Frontal cortex (tissue), 4 donors: ENCODE data around the gene NDUFS7. TPM values are rescaled to one million over a fixed set of nuclear protein-coding genes. Genes with fewer than 3 reads are reported as not detected.

Experiments
- DNase-seq, 2 donors: peaks; one replicate each; pipeline ENCODE4 v3.0.0; 2012; ENCODE audit warnings: low spot score in 2 of 2
- FAIRE-seq: peaks from 2 replicates; lab custom pipeline; 2012; peaks lifted over from hg19 to GRCh38; lab: Jason Lieb, UNC
- total RNA-seq: library from RNA; depleted of rRNA; stranded (reverse); fragments of >200 nt; gene quantifications from one replicate; pipeline ENCODE4 v1.2.3, GENCODE V29; 2014
- donor health status: control.
- donor health status: control.
- donor health status: control.

The NDUFS7 gene
- total RNA-seq, 1 donor from 2014 or later, result 27.7 TPM

DNA sequence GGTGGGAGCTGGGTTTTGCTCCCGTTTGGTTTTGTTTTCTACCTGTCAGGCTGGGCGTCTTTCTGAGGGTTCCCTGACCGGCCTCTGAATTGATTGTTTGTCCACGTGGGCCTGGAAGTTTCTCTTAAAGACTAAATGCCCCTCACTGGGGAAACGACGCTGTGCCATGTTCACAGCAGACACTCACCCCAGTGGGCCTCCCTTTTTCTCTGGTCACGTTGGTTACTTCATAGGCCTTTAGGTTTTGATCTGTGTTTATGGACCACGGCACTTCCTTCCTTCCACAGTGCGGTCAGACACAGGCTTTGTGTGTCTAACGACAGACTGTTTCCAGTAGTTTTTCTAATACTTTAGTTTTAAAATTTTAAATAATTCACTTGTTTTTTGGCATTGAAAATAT is 20.1 kb upstream of the NDUFS7 start:
- DNase-seq, result no peak
- no peak for FAIRE-seq

DNA sequence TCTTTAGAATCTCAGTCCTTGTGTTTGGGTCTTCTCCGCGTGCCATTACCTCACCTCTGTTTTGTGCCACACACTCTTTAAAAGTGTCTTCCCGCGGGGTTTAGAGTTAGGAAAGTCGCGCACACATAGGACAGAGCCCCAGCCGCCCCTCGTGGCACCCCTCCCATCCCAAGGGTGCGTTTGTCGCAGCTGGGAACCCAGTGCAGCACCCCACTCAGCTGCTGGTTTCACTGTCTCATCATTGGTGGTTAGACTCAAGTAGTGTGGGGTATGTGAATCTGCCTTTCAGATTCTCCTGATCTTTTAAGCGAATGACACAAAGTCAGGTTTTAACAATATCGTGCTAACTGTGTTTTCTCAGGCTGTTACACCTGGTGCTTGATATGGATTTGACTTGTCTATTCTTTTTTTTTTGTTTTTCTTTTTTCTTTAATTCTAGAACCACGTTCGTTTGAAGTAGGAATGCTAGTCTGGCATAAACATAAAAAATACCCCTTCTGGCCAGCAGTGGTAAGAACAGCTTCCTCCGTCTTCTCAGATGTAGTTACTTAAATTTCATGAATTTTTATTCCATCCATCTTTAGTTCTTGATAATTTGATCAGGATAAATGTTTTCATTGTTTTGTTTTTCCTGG is 19.5 kb upstream of the NDUFS7 start:
- no peak for DNase-seq
- no peak for FAIRE-seq

DNA sequence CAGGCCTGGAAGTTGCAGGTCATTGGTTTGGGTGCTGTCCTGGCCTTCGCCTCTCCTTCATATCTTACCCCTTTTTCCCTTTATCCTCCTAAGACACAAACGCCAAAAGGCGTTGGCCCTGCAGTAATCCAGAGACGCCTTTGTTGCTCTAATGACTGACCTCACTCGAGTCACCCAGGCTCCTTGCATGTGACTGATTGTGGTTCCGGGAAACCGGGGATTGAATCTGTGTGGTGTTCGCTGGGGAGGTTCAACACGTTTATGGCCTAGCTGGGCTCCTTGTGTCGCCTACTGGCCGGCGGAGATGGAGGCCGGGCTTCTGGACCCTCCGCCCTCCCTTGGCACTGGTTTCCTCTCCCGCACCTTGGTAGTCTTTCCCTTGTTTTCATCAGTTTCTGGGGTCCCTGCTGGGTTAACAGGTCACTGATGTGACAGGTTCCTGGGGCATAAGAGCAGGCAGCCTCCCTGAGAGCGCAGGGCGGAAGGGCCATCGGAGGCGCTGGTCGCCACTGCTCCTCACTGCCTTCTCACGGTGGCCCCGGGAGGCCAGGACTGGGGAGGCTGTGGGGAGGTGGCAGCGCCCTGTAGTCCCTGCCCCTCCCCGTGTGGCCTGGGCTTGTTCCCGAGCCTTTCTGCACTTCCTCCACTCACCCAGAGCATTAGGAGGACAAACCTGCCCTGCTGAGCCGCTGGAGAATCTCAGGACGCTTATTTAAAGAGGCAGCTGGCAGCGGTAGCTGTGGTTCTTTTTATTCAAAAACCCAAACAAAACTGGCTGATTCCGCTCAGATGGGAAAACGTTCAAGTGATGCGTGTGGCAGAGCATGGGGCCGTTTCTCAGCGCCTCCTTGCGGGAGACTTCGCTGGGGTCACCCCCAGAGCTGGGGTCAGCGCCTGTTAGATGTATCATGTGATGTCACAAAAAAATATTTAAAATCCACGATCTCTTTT is 18.1 kb upstream of the NDUFS7 start:
- DNase-seq, result no peak
- no peak for FAIRE-seq

DNA sequence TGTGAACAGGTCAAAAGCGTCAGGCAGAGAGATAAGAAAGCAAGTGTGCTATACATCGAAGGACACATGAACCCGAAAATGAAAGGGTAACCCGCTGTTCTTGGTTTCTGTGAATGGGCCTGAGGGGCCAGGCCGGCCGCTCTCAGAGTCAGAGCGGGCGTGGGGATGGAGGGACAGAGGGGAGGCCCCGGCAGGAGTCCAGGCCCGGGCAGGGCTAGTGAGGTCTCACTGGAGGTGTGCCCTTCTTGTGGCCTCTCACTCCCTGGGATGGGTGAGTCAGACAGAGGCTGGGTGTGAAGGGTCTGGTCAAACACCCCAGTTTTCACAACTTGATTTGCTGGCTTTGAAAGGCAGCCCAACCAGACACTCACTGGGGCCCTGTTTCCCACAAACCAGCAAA is 17.4 kb upstream of the NDUFS7 start:
- FAIRE-seq (no peak), DNase-seq (no peak)

DNA sequence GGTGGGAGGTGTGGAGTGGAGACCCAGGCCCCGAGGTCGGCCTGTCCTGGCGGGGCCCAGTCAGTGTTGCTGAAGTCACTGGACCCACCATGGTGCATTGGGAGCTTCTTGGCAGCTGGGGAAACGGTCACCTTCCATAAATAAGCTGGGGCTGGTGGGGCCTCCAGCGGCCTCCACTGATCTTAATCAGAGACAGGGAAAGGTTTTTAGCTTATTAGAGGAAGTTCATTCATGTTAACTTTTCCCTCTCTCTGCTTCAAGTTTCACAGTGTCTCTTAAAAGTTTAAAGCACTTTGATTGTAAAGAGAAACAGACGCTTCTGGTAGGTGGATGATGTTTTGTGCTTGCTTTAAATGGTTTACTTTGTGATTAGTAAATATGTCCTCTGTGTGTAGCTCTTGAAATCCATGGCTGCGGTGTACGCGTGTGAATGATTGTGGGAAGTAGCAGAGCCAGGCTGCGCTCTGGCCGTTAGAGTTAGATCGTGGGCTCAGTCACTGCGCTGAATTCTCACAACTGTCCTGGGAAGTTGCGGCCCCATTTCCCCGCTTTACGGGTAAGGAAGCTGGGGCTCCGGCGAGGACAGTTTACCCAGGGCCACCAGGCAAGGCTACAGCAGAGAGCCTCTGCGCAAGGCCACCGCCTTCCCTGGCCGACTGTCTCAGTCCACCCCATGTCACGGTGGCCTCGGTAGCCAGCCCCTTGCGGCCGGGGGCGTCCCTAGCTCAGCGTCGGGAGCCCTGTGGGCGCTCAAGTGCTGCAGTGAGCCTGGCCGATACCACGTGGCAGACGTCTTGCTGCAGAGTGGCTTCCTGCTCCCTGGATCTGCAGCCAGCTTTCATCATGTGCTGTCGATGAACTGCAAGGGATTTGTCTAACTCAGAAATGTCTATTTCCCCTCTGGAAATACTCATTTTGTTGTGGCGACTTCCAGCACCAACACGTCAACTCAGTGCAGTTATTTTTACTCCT is 16.5 kb upstream of the NDUFS7 start:
- FAIRE-seq, result no peak
- no peak for DNase-seq

DNA sequence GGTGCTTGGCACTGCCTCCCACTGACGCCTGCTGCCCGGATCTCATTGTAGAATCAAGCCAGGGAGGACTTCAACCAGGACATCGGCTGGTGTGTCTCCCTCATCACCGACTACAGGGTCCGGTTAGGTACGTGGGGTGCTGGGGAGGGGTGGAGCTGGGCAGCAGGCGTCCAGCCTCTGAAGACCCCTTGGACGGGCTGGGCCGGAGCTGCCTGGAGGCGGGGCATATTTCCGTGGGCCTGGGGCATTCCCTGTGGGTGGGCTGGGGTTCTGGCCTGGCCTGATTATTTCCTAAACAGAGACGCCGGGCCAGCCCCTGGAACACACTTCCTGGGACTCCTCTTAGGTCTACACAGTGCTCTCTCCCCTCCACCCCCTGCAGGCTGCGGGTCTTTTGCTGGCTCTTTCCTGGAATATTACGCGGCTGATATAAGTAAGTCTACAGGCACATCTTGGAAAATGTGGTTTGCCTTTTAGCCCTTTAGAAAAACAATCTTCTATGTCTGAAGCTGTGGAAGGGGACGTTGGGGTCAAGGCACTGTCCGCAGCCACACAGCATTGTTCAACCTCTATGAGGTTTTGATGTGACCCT is 14.4 kb upstream of the NDUFS7 start:
- FAIRE-seq, result no peak
- DNase-seq, result no peak

DNA sequence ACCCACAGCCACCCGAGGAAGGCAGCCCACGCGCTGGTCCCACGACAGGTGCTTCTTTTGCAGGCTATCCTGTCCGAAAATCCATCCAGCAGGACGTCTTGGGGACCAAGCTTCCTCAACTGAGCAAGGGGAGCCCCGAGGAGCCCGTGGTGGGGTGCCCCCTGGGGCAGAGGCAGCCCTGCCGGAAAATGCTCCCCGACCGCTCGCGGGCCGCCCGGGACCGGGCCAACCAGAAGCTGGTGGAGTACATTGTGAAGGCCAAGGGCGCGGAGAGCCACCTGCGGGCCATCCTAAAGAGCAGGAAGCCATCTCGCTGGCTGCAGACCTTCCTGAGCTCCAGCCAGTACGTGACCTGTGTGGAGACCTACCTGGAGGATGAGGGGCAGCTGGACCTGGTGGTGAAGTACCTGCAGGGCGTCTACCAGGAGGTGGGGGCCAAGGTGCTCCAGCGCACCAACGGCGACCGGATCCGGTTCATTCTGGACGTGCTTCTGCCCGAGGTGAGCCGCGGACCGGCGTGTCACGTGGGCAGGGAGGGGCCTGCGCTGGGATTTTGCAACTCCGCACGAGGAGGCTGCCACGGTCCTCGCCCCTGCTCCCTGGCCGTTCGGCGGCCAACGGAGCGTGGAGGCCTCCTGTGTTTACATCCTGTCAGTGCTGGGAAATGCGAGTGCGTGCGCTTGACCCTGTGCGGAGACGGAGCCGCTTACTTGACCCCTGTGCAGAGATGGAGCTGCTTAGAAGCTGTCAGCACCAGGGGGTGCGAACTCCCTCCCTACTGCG is 12.9 kb upstream of the NDUFS7 start:
- no peak for DNase-seq
- FAIRE-seq, result no peak

DNA sequence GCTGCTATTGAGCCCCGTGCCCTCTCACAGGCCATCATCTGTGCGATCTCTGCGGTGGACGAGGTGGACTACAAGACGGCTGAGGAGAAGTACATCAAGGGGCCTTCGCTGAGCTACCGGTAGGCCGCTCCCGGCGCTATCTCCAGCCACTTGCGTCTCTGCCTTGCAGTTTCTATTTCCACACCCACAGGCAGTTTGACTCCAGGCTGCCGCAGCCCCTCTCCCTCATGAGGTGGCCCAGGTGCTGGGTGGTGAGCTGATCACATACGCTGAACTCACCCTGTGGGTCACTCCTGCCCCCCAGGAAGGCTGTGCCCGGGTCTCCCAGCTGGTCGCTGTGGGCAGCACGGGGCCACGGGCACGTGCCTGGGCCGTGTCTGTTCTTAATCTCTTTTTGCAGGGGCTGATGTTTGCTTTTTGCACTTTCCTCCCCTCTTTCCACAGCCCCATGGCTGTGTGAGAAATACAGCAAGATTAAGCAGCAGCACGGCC is 10.6 kb upstream of the NDUFS7 start:
- FAIRE-seq, result no peak
- DNase-seq, result no peak

DNA sequence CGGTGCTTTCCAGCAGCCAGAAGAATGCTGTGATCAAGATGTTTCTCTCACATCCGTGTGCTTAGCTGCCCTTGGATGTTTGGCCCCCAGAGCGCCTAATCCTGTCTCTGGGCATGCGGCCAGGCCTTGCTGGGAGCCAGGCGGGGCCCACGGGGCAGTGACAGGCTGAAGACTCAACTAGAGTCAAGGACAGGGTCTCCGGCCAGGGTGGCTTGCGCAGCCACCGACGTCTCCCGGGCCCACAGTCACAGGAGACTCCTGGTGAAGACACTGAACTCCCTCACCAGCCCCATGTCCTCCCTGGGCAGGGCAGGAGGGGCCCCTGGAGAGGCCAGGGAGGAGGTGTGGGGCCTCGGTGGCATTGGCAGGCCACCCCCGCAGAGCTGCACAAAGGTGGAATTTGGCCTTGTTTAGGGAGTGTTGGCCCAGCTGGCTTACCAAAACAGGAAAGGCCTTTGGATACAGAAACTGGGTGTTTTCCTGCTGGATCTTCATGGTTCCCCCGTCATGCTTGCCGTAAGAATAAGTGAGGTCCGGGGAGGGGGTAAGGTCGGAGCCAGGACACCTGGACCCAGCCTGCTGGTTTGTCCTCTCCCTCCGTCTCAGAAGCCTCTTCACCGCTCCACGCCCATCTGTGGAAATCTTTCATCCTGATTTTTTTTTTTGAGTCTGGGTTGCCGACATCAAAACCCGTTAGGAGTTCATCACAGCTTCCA is 10.0 kb upstream of the NDUFS7 start:
- DNase-seq (peak; percentile 66 to 67), FAIRE-seq (no peak)

DNA sequence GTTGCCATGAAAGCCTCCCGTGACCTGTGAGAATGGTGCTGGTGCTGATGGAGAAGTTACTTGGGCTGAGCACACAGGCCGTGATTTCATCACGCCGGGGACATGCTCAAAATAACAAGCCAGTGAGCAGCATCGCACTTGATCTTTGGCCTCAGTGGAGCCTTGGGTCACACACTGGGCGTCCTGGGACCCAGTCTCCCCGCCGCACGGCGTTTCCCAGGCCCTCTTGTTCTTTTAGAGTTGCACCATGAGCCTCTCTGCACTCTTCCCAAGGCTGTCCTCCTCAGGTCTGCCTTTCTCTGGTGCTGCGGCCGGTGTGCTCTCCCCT is 9.5 kb upstream of the NDUFS7 start:
- FAIRE-seq (no peak), DNase-seq (no peak)

DNA sequence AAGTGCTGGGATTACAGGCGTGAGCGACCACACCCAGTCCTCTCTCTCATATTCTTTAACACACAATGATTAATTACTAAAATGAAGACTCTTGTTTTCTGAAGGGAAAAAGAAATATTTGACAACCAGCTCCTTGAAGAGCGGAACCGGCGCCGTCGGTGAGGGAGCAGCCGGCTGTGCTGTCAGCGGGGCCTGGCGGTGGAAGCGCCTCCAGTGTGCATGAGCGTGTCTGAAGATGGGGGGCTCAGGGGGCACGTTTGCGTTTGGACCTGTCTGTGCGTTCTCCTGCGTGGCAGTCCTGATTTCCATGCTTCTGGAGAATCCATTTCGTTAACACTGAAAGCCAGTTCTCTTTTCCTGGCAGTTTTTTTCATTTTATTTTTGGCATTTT is 7.3 kb upstream of the NDUFS7 start:
- DNase-seq (no peak), FAIRE-seq (no peak)

DNA sequence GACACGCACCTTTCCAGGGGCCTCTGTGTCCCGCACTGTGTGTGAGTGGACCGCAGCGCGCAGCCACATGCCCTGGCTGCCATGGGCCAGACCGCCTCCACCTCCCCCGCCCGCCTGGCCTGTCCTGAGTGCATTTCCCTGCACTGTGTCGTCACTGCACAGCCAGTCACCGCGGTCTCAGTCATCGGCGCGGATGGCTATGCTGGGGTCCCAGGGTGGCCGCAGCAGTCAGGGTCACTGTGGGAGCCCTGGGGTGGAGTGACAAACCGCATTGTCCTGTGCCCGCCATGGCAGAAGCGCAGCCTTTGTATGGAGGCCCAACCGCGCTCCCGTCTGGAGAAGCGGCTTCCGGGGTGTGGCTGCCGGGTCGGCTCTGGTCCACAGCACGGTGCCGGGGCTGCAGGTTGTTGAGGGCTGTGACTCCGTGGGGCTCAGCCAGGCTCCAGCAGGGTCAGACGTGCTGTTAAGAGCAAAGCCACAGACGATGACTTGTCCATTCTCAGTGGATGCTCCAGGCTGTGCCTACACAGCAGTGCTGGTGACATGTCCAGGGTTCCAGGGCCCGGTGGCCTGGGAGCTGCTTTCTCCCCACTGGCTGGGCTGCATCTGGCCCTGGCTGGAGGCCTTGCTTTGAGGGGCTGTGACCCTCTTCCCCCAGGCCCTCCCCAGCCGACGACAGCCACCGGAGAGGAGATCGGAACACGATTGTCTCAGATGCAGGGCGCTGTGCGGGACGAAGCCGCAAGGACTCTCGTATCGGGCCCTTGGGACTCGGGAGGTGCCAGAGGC is 6.3 kb upstream of the NDUFS7 start:
- no peak for FAIRE-seq
- no peak for DNase-seq

DNA sequence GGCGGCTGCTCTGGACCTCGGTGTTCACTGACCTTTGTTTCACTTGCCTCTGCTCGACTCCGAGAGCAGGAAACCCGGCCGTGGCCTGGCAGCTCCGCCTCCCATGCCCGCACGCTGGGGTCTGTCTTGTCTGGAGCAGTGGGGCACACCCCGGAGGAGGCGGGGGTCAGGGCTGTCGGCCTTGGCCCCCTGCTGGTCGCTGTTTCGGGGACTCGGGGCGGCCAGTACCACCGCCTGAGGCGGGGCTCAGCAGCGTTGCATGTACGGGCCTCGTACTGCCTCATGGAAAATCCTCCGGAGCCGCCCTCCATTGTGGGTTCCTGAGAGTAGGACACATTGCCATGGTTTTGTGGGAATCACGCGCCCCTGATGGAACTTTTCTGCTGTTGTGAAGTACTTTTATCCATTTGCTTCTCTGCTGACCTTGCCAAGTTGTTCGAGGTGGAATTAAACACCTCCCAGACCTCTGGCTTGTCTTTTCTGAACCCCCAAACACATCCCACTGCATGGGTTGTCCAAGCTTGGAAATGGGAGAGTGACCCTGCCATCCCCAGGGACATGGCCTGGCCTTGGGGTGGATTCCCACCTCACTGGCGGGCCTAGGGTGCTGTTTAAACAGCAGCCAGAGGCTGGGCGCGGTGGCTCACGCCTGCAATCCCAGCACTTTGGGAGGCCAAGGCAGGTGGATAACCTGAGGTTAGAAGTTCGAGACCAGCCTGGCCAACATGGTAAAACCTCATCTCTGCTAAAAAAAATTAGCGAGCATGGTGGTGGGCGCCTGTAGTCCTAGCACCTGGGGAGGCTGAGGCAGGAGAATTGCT is 5.5 kb upstream of the NDUFS7 start:
- DNase-seq (no peak), FAIRE-seq (no peak)

DNA sequence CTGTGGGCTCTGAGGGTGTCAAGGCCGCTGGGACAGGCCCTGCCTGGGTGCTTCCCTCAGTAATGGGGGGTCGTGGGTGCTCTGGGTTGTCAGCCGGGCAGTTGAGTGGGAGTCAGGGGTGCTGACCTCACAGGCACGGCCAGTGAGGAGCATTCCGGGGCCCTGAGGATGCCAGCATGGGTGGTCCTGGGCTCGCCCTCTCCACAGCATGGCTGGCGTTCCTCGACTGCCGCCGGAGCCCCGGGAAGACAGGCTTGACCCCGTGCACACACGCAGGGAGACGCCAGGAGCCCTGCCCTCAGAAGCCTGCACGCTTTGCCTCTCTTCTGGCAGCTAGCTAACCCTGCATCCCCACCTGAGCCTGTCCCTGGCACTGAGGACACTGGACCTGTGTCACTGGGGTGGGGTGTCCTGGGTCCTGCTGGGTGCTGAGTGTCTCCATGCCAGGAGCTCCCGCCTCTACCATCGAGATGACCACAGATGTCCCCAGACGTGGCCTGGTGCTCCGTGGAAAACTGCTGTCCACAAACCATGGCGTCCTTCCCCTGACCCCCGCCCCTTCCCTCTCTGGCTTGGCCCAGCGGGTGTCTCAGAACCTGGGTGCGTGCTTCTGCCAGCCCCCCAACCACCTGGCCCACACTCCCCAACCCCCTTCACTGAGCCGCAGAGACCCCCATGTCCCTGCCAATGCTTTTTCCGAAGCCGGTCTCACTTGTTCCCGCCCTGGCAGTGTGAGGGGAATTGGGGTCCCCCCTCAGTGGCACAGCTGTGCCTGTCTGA is 4.4 kb upstream of the NDUFS7 start:
- no peak for FAIRE-seq
- DNase-seq, result no peak

DNA sequence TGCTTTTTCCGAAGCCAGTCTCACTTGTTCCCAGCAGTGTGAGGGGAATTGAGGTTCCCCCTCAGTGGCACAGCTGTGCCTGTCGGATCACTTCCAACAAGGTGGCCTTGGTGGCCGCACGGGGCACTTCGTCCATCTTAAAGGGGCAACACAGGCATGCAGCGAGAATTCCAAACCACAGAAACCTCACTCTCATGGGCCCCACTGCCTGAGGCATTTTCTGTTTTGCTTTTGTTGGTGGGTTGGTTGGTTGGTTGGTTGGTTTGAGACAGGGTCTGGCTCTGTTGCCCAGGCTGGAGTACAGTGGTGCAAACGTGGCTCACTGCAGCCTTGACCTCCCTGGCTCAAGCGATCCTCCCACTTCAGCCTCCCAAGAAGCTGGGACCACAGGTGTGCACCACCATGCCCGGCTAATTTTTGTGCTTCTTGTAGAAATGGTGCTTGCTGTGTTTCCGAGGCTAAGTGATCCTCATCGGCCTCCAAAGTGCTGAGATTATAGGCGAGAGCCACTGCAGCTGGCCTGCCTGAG is 3.7 kb upstream of the NDUFS7 start:
- FAIRE-seq, result no peak
- no peak for DNase-seq

DNA sequence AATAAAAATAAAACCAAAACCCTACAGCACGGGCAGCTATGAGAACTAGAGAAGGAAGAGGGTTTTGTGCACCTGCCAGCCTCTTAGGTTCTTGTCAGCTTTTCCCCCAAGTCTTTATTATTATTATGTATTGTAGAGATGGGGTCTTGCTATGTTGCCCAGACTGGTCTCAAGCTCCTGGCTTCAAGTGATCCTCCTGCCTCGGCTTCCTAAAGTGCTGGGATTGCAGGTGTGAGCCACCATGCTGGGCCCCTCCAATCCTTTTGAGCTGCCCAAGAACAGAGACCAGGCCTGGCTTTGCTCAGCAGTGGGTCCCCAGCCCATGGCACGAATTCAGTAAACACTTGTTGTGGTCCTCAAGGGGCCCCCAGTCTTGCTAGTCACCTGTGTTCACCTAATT is 1.5 kb upstream of the NDUFS7 start:
- DNase-seq, result no peak
- no peak for FAIRE-seq
